Activated CD8-positive, alpha-beta memory T cell treated with anti-CD3 and anti-CD28 coated beads, Interleukin-2, amount 10 ng/mL, durations not matched to agents 7 days and 5 days (primary cell): ENCODE data around the gene ZNF33B. TPM values are rescaled to one million over a fixed set of nuclear protein-coding genes. Genes with fewer than 3 reads are reported as not detected.
A peak's percentile ranks its signal among the peaks of the same experiment; 100 is the strongest.
"Not testable (repeated sequence)": the region's sequence is repeated elsewhere in the genome, so short reads cannot be mapped to it uniquely, and the experiment has no call there.

Experiments used
- ATAC-seq: fragments of 150-1000 bp; cut with Tn5 transposase; one replicate; pipeline ENCODE4 v1.10.0; 2021; ENCODE audit warnings: moderate library complexity
- CTCF ChIA-PET: fragments of 350-600 bp; sonication (Branson Sonifier 250); formaldehyde crosslinking; loops from one replicate; lab custom pipeline; 2021; ENCODE audit warnings: antibody characterized with exemption; lab: Charles Lee
- DNase-seq: peaks from one replicate; pipeline ENCODE4 v3.0.0-alpha.2; 2020
- H3K27ac Mint-ChIP-seq: one replicate; pipeline ENCODE4 v1.8.0; 2021; ENCODE audit warnings: mild to moderate bottlenecking, mixed read lengths
- H3K27me3 Mint-ChIP-seq: one replicate; pipeline ENCODE4 v1.8.0; 2021; ENCODE audit warnings: mixed read lengths
- H3K36me3 Mint-ChIP-seq: one replicate; pipeline ENCODE4 v1.8.0; 2021; ENCODE audit warnings: mild to moderate bottlenecking, mixed read lengths
- H3K4me1 Mint-ChIP-seq: one replicate; pipeline ENCODE4 v1.8.0; 2021; ENCODE audit warnings: mixed read lengths
- H3K4me3 Mint-ChIP-seq: one replicate; pipeline ENCODE4 v1.8.0; 2021; ENCODE audit warnings: mild to moderate bottlenecking, moderate library complexity, mixed read lengths
- H3K9me3 Mint-ChIP-seq: one replicate; pipeline ENCODE4 v1.8.0; 2022; ENCODE audit warnings: low read depth, mixed read lengths
- total RNA-seq, 2 experiments: library from RNA; stranded (reverse); gene quantifications; one replicate each; pipeline ENCODE4 v1.2.3, GENCODE V29; 2021

ZNF33B gene
- total RNA-seq: 10 to 100 TPM; 15.6 to 16.5 TPM

DNA sequence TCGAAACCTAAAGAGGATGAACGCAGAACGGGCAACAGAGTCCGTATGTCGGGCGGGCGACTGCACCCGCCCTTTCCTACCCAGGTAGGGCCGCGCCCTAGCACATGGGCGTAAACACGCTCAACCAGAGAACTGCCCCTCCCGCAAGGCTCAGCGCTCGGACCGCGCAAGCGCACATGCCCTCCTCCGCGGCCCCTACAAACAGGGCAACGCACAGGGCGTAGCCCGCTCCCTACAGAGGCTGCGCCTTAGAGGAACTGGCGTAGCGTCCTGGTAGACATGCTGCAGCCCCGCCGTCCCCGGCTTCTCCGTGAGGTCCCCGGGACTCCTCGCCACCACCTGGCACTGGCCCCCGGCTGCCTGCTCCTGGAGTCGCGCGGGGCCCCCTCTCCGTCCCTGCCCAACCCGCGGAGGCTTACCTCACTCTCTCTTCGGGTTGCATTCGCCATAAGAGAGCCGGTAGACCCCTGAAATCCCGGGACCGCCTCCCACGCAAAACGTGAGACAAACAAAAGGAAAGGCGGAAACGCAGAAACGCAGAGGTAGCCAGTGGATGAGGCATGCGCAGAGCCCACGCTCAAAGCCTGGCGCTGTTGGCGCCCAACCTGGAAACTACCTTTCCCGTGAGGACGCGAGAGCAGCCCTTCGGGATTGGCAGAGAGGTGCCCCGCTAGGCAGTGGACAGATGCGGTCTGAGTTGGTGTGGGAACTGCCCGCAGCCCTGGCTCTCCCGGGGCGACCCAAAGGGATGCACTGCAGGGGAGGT lies at the start of gene ZNF33B:
TSS of gene ZNF33B (minus strand) at position 516 of the 766 bp plus-strand sequence. CDS start 1,642 bp downstream, outside the sequence.
- Mint-ChIP-seq H3K4me1 (peaks cover 30% of the 10 kb centered on the region), H3K36me3 (peaks cover 23% of the 10 kb centered on the region), H3K27ac (peak within 1 kb of the TSS; percentile 88), H3K4me3 (peak within 1 kb of the TSS; percentile 98), H3K27me3 (no peaks in the 10 kb centered on the region), H3K9me3 (no peaks in the 10 kb centered on the region)
- ATAC-seq (peak; percentile 97), DNase-seq (peak; percentile 98)
- CTCF ChIA-PET: no interaction called here

DNA sequence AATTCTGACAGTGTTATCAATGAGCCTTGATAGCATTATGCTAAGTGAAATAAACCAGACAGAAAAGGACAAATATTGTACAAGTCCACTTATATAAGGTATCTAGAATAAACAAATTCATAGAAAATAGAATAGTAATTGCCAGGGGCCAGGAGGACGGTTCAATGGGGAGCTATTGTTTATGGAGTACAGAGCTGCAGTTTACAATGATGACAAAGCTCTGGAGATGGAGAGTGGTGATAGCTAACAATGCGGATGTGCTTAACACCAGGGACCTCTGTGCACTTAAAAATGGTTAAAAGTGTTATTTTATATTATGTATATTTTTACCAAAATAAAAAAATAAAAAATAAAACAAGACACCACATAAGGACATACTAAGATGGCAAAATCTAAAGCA lies 46.1 kb upstream of the ZNF33B start:
- no peak for DNase-seq
- CTCF ChIA-PET: interaction anchor here (1.2 kb wide), 1 partner anchor 10 kb away, joined by 3 read pairs; no protein-coding TSS in a partner anchor
- Mint-ChIP-seq H3K4me3 (no peak overlapping the region), H3K27me3 (no peaks in the 10 kb centered on the region), H3K4me1 (no peaks in the 10 kb centered on the region), H3K27ac (no peak overlapping the region), H3K9me3 (no peaks in the 10 kb centered on the region), H3K36me3 (no peaks in the 10 kb centered on the region)
- ATAC-seq: no peak

DNA sequence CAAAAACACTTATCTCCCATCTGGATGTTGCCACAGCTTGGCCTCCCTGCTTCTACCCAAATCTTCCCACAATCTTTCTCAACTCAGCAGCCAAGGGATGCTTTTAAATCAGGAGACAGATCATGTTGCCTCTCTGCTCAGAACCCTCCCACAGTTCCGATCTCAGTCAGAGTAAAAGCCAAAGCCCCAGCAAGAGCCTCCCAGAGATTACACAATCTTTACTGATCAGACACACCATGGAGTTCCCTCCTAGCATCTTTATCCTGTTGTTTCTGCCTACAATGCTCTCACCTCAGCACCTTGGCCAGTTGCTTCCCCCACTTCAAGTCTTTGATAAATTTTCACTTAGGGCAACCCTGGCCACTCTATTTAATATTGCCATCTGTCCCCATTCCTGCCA lies 41.9 kb upstream of the ZNF33B start:
- CTCF ChIA-PET: no interaction called here
- Mint-ChIP-seq H3K27me3 (no peaks in the 10 kb centered on the region), H3K4me1 (no peaks in the 10 kb centered on the region), H3K4me3 (no peak overlapping the region), H3K36me3 (no peaks in the 10 kb centered on the region), H3K9me3 (no peaks in the 10 kb centered on the region), H3K27ac (no peak overlapping the region)
- DNase-seq (no peak), ATAC-seq (no peak)

- H3K27ac Mint-ChIP-seq, H3K4me3 Mint-ChIP-seq, H3K9me3 Mint-ChIP-seq, H3K36me3 Mint-ChIP-seq, H3K27me3 Mint-ChIP-seq, DNase-seq, ATAC-seq, H3K4me1 Mint-ChIP-seq, CTCF ChIA-PET: not testable (repeated sequence)
Measured at GRCh38 chr10:42665181-42665979, 27.0 kb upstream of the ZNF33B start.

DNA sequence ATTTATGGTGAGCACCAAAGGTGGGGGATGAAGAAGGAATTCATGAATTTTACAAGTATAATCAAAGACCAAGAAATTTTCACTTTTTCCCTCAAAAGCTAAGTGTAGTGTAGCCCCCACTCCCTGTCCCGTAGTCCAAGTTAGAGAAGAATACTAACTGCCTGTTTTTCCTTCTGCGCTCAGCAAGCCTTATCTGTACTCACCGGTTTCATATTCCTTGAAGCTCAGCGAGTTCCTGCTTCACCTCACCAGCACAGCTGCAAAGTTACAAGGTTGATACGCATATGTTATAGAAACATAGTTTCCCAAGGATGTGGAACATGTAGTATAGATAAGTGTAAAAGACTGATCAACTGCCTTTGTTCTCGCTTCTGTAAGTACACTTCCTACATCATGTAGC lies 16.0 kb upstream of the ZNF33B start:
- peaks cover 3% of the 10 kb centered on the region for H3K4me1 Mint-ChIP-seq
- ATAC-seq (no peak), DNase-seq (no peak)
- H3K36me3 Mint-ChIP-seq: no peaks in the 10 kb centered on the region
- H3K9me3 Mint-ChIP-seq: peaks cover 2% of the 10 kb centered on the region
- no peak overlapping the region for H3K27ac Mint-ChIP-seq
- CTCF ChIA-PET: no interaction called here
- no peak overlapping the region for H3K4me3 Mint-ChIP-seq
- H3K27me3 Mint-ChIP-seq: no peaks in the 10 kb centered on the region

GRCh38 chr10:42652858-42653257 lies 14.5 kb upstream of the ZNF33B start:
- ATAC-seq (no peak), DNase-seq (no peak)
- Mint-ChIP-seq H3K4me3 (no peak overlapping the region), H3K27ac (no peak overlapping the region), H3K27me3 (no peaks in the 10 kb centered on the region), H3K36me3 (no peaks in the 10 kb centered on the region), H3K9me3 (peaks cover 2% of the 10 kb centered on the region), H3K4me1 (peaks cover 3% of the 10 kb centered on the region)
- CTCF ChIA-PET: no interaction called here

DNA sequence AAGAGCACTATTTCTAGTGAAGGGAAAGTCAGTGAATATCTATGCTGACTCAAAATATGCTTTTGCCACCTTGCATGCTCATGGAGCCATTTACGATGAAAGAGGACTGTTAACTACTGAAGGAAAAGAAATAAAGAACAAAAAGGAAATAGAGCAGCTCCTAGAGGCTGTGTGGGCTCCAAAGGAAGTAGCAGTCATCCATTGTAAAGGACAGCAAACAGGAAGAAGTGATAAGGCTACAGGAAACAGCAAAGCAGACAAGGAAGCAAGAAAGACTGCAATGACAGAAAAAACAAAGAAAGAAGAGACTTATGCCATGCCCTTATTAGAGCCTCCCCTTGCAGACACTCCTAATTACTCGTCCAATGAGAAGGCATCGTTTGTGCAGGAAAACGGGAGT lies 12.0 kb upstream of the ZNF33B start:
- H3K36me3 Mint-ChIP-seq: no peaks in the 10 kb centered on the region
- DNase-seq (no peak), ATAC-seq (no peak)
- no peaks in the 10 kb centered on the region for H3K9me3 Mint-ChIP-seq
- no peak overlapping the region for H3K27ac Mint-ChIP-seq
- CTCF ChIA-PET: no interaction called here
- peaks cover 3% of the 10 kb centered on the region for H3K4me1 Mint-ChIP-seq
- H3K4me3 Mint-ChIP-seq: no peak overlapping the region
- no peaks in the 10 kb centered on the region for H3K27me3 Mint-ChIP-seq

DNA sequence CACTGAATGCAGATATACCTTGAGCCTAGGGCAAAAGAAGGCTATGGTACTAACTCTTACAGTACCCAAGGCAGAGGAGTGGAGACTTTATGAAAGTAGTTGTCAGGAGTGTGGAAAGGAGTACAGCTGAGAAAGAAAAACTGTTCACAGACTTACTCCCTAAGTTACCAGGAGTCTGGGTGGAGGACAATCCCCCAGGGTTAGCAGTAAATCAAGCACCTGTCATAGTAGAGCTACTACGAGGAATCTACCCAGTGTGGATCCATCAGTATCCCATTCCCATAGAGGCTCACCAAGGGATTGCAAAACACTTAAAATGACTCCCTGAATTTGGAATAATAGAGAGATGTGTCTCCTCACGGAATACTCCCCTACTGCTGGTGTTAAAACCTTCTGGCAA lies 10.1 kb upstream of the ZNF33B start:
- no peak overlapping the region for H3K4me3 Mint-ChIP-seq
- no peak overlapping the region for H3K27ac Mint-ChIP-seq
- no peaks in the 10 kb centered on the region for H3K27me3 Mint-ChIP-seq
- no peaks in the 10 kb centered on the region for H3K36me3 Mint-ChIP-seq
- ATAC-seq (no peak), DNase-seq (no peak)
- H3K9me3 Mint-ChIP-seq: no peaks in the 10 kb centered on the region
- CTCF ChIA-PET: no interaction called here
- H3K4me1 Mint-ChIP-seq: peaks cover 3% of the 10 kb centered on the region

DNA sequence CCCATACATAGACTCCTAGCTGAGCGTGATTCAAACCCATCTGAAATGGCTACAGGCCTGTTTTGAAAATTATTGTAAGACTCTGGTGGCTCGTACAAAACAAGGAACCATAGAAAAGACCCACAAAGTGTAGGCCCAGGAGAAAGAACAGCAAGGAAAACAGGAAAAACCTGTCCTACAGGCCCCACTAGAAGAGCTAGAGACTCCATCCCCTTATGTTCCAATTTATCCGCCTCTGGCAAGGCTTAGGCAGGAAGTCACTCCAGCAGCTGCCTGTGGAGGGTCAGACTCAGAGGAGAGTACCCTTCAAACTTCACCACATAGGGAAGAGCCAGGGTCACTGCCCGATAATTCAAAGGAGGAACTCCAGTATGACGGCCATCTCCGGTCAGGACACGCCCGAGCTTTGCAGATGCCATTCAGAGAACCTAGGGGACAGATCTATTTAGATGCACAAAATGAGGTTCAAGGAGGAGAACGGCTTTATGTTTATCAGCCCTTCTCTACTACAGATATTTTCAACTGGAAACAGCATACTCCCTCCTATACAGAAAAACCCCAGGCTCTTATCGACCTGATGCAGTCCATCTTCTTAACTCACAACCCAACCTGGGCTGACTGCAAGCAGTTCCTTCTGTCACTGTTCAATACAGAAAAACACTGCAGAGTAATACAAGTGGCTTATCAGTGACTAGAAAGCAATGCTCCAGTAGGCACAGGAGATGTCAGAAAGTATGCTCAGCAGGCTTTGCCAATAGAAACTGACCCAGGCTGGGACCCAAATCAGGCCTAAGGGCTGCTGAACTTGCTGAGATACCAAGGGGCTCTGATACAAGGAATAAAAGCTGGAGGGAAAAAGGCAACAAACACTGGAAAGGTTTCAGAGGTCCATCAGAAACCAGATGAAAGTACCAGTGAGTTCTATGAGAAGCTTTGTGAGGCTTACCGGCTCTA lies 8.6 kb upstream of the ZNF33B start:
- H3K36me3 Mint-ChIP-seq: no peaks in the 10 kb centered on the region
- CTCF ChIA-PET: no interaction called here
- H3K27ac Mint-ChIP-seq: no peak overlapping the region
- H3K4me3 Mint-ChIP-seq: no peak overlapping the region
- H3K9me3 Mint-ChIP-seq: no peaks in the 10 kb centered on the region
- peaks cover 3% of the 10 kb centered on the region for H3K4me1 Mint-ChIP-seq
- DNase-seq (no peak), ATAC-seq (no peak)
- no peaks in the 10 kb centered on the region for H3K27me3 Mint-ChIP-seq

DNA sequence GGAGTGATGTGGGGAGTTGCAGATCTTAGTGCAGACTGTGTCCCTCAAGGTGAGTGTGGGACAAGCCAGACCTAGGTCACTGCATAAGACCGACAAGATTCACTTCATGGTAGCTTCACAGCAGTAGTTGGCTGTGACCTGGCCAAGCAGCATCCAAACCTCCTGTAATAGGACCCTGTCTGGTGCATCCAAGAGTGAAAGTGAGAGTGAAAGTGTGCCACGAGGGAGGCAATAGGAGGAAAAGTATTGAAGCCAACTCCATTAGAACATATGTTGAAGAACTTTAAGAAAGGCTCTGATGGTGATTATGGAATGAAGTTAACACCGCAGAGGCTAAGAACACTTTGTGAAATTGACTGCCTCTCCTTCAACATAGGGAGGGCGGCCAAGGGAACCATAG lies 7.8 kb upstream of the ZNF33B start:
- CTCF ChIA-PET: no interaction called here
- DNase-seq (no peak), ATAC-seq (no peak)
- H3K9me3 Mint-ChIP-seq: no peaks in the 10 kb centered on the region
- peaks cover 3% of the 10 kb centered on the region for H3K4me1 Mint-ChIP-seq
- H3K4me3 Mint-ChIP-seq: no peak overlapping the region
- H3K27ac Mint-ChIP-seq: no peak overlapping the region
- H3K27me3 Mint-ChIP-seq: no peaks in the 10 kb centered on the region
- H3K36me3 Mint-ChIP-seq: no peaks in the 10 kb centered on the region

GRCh38 chr10:42645516-42645915 lies 7.1 kb upstream of the ZNF33B start:
- DNase-seq (no peak), ATAC-seq (no peak)
- CTCF ChIA-PET: no interaction called here
- Mint-ChIP-seq H3K4me3 (no peak overlapping the region), H3K27ac (no peak overlapping the region), H3K36me3 (no peaks in the 10 kb centered on the region), H3K4me1 (peaks cover 3% of the 10 kb centered on the region), H3K9me3 (no peaks in the 10 kb centered on the region), H3K27me3 (no peaks in the 10 kb centered on the region)

DNA sequence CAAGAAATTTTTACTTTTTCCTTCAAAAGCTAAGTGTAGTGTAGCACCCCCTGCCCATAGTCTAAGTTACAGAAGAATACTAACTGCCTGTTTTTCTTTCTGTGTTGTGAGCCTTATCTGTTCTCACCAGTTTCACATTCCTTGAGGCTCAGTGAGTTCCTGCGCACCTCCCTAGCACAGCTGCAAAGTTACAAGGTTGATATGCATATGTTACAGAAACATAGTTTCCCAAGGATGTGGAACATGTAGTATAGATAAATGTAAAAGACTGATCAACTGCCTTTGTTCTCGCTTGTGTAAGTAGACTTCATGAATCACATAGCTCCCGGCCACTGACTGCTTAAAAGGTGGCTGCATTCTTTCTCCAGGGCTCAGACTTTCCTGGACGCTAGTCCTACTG lies 6.7 kb upstream of the ZNF33B start:
- CTCF ChIA-PET: no interaction called here
- no peak for DNase-seq
- H3K9me3 Mint-ChIP-seq: no peaks in the 10 kb centered on the region
- no peaks in the 10 kb centered on the region for H3K4me1 Mint-ChIP-seq
- ATAC-seq: no peak
- no peak overlapping the region for H3K27ac Mint-ChIP-seq
- H3K27me3 Mint-ChIP-seq: no peaks in the 10 kb centered on the region
- no peak overlapping the region for H3K4me3 Mint-ChIP-seq
- no peaks in the 10 kb centered on the region for H3K36me3 Mint-ChIP-seq

DNA sequence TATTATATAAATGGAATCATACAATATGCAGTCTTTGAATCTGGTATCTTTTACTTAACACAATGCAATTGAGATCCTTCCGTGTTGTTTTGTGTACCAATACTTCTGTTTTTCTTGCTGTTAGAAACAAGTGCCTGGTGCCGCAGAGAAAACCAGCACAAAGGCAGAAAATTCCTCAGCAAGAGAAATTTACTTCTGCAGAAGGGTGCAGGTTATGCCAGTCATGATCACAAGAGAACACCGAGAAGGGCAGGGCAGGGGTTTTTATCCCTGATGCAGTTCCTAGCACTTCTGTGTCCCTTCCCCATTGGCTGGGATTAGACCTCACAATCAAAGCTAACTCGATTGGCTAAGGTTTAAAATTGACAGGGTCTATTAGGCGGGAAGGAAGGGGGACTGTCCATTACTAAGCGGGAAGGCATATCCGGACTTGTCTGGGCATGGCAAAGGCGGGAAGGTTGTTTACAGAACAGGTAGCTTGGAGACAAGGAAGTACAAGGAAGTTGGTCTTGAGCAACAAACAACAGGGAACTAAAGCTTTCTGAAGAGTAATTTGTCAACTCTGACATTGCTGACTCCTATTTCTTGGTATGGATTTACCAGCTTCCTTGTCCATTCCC lies 2.4 kb upstream of the ZNF33B start:
- Mint-ChIP-seq H3K27ac (no peak overlapping the region), H3K27me3 (no peaks in the 10 kb centered on the region), H3K9me3 (no peaks in the 10 kb centered on the region), H3K4me1 (peaks cover 15% of the 10 kb centered on the region), H3K36me3 (peaks cover 10% of the 10 kb centered on the region), H3K4me3 (no peak overlapping the region)
- no peak for DNase-seq
- ATAC-seq: no peak
- CTCF ChIA-PET: no interaction called here
